Astrocyte (in vitro differentiated cells and primary cell): ENCODE results near the gene IDH3B. TPM values are rescaled to one million over a fixed set of nuclear protein-coding genes. Genes with fewer than 3 reads are reported as not detected.

Experiments
- DNase-seq: peaks from one replicate; pipeline ENCODE4 v3.0.0-alpha.2; 2010; ENCODE audit warnings: low read depth
- FAIRE-seq: peaks from 2 replicates; lab custom pipeline; 2011; peaks lifted over from hg19 to GRCh38; lab: Jason Lieb, UNC
- H2AFZ ChIP-seq: 2 replicates; pipeline ENCODE4 v1.6.0; 2012; ENCODE audit warnings: low read depth, low read length, inconsistent platforms
- H3K27ac ChIP-seq: 2 replicates; pipeline ENCODE4 v1.5.1; 2011; ENCODE audit warnings: low read depth, low read length, inconsistent platforms
- H3K27me3 ChIP-seq: 2 replicates; pipeline ENCODE4 v1.6.0; 2011; ENCODE audit warnings: low read length, inconsistent platforms; ENCODE audit not compliant: insufficient read depth
- H3K36me3 ChIP-seq: 2 replicates; pipeline ENCODE4 v1.5.1; 2011; ENCODE audit warnings: low read length, inconsistent platforms; ENCODE audit not compliant: insufficient read depth
- H3K4me1 ChIP-seq: 2 replicates; pipeline ENCODE4 v1.5.1; 2011; ENCODE audit warnings: low read length, inconsistent platforms; ENCODE audit not compliant: insufficient read depth
- H3K4me2 ChIP-seq: 2 replicates; pipeline ENCODE4 v1.6.0; 2012; ENCODE audit warnings: low read length, inconsistent platforms
- H3K4me3 ChIP-seq: 2 replicates; pipeline ENCODE4 v1.5.1; 2011; ENCODE audit warnings: low read depth, mild to moderate bottlenecking, low read length, inconsistent platforms; ENCODE audit not compliant: insufficient read depth
- H3K79me2 ChIP-seq: 2 replicates; pipeline ENCODE4 v1.6.0; 2012; ENCODE audit warnings: mild to moderate bottlenecking, low read length, inconsistent platforms; ENCODE audit not compliant: insufficient read depth
- H3K9ac ChIP-seq: 2 replicates; pipeline ENCODE4 v1.6.0; 2012; ENCODE audit warnings: mild to moderate bottlenecking, low read length, inconsistent platforms
- H3K9me3 ChIP-seq: 2 replicates; pipeline ENCODE4 v1.5.1; 2012; ENCODE audit warnings: low read depth, mild to moderate bottlenecking, low read length, inconsistent platforms; ENCODE audit not compliant: insufficient read depth
- H4K20me1 ChIP-seq: 2 replicates; pipeline ENCODE4 v1.6.0; 2012; ENCODE audit warnings: low read length, inconsistent platforms; ENCODE audit not compliant: insufficient read depth
- H3K27ac Mint-ChIP-seq: one replicate; pipeline ENCODE4 v1.8.0; 2021; ENCODE audit warnings: mild to moderate bottlenecking, mixed read lengths; ENCODE audit not compliant: unreplicated experiment
- H3K27me3 Mint-ChIP-seq: one replicate; pipeline ENCODE4 v1.8.0; 2021; ENCODE audit warnings: low read depth, mixed read lengths; ENCODE audit not compliant: unreplicated experiment
- H3K36me3 Mint-ChIP-seq: one replicate; pipeline ENCODE4 v1.8.0; 2021; ENCODE audit warnings: low read depth, mixed read lengths; ENCODE audit not compliant: unreplicated experiment
- H3K4me1 Mint-ChIP-seq: one replicate; pipeline ENCODE4 v1.8.0; 2021; ENCODE audit warnings: low read depth, mixed read lengths; ENCODE audit not compliant: unreplicated experiment
- H3K4me3 Mint-ChIP-seq: one replicate; pipeline ENCODE4 v1.8.0; 2021; ENCODE audit warnings: mild to moderate bottlenecking, moderate library complexity, mixed read lengths; ENCODE audit not compliant: unreplicated experiment
- H3K9me3 Mint-ChIP-seq: one replicate; pipeline ENCODE4 v1.8.0; 2021; ENCODE audit warnings: mild to moderate bottlenecking, mixed read lengths; ENCODE audit not compliant: unreplicated experiment
- CTCF ChIP-seq: IDR thresholded peaks from 2 replicates; pipeline ENCODE4 v1.5.1; 2011; ENCODE audit warnings: low read depth, mild to moderate bottlenecking, inconsistent platforms, low read length, moderate library complexity; ENCODE audit not compliant: insufficient read depth
- EZH2 ChIP-seq: IDR thresholded peaks from 2 replicates; pipeline ENCODE4 v1.6.1; 2012; ENCODE audit warnings: mild to moderate bottlenecking, low read length, inconsistent platforms; ENCODE audit not compliant: insufficient read depth
- total RNA-seq: library from RNA; stranded (reverse); gene quantifications from 2 replicates; pipeline ENCODE4 v1.2.1, GENCODE V29; 2021

Gene IDH3B
- total RNA-seq, 1 donor from 2014 or later = 74.8 TPM

GRCh38 chr20:2663364-2663886, 591 bp downstream of the IDH3B start:
- peaks cover 14% of the 10 kb centered on the region for H3K79me2 ChIP-seq
- peaks cover 20% of the 10 kb centered on the region for H3K36me3 ChIP-seq
- peaks cover 6% of the 10 kb centered on the region for H3K27me3 Mint-ChIP-seq
- DNase-seq = no peak
- H3K27ac Mint-ChIP-seq = peak overlapping the region; percentile 96
- H3K9me3 Mint-ChIP-seq = no peaks in the 10 kb centered on the region
- H3K27ac ChIP-seq = peak overlapping the region; percentile 79
- peaks cover 12% of the 10 kb centered on the region for H3K36me3 Mint-ChIP-seq
- H3K4me1 Mint-ChIP-seq = no peaks in the 10 kb centered on the region
- peak overlapping the region; percentile 99 for H3K4me2 ChIP-seq
- no peak for FAIRE-seq
- peak overlapping the region; percentile 91 for H3K9ac ChIP-seq
- H3K9me3 ChIP-seq = no peaks in the 10 kb centered on the region
- H3K4me1 ChIP-seq = peaks cover 10% of the 10 kb centered on the region
- H4K20me1 ChIP-seq = peaks cover 14% of the 10 kb centered on the region
- peak overlapping the region; percentile 88 for H2AFZ ChIP-seq
- peak overlapping the region; percentile 94 for H3K4me3 ChIP-seq
- peaks cover 3% of the 10 kb centered on the region for H3K27me3 ChIP-seq
- no peak for TF ChIP-seq CTCF
- TF ChIP-seq EZH2 = no peak
- H3K4me3 Mint-ChIP-seq = peak overlapping the region; percentile 97

- H3K4me2 ChIP-seq = no peak overlapping the region
- no peak overlapping the region for H3K9ac ChIP-seq
- H3K79me2 ChIP-seq = peaks cover 43% of the 10 kb centered on the region
- Mint-ChIP-seq H3K36me3 (peaks cover 35% of the 10 kb centered on the region), H3K4me1 (peaks cover 16% of the 10 kb centered on the region), H3K4me3 (no peak overlapping the region), H3K9me3 (no peaks in the 10 kb centered on the region), H3K27me3 (no peaks in the 10 kb centered on the region), H3K27ac (no peak overlapping the region)
- no peak for DNase-seq
- no peaks in the 10 kb centered on the region for H3K27me3 ChIP-seq
- H3K4me1 ChIP-seq = peaks cover 16% of the 10 kb centered on the region
- no peak overlapping the region for H3K4me3 ChIP-seq
- peaks cover 57% of the 10 kb centered on the region for H3K36me3 ChIP-seq
- TF ChIP-seq EZH2 (no peak), CTCF (no peak)
- H2AFZ ChIP-seq = no peak overlapping the region
- H3K27ac ChIP-seq = no peak overlapping the region
- no peak for FAIRE-seq
- H4K20me1 ChIP-seq = peaks cover 52% of the 10 kb centered on the region
- H3K9me3 ChIP-seq = no peaks in the 10 kb centered on the region
These were observed 4.5 kb downstream of the IDH3B start for GRCh38 chr20:2659547-2659946.
